ENCODE measurements around the gene PHF2. TPM values are rescaled to one million over a fixed set of nuclear protein-coding genes. Genes with fewer than 3 reads are reported as not detected.

PHF2 gene
- total and polyA plus RNA-seq, 2 experiments from 2014 or later: 4.6 to 16.5 TPM

- H3K4me1 ChIP-seq (ENCODE audit: insufficient read depth): no peaks in the 10 kb centered on the region
- no peak overlapping the region for H3K9ac ChIP-seq
- DNase-seq: no peak
- H3K36me3 ChIP-seq (ENCODE audit: low read depth): no peaks in the 10 kb centered on the region
- H3K9me3 ChIP-seq (ENCODE audit: low read depth): no peaks in the 10 kb centered on the region
- no peaks in the 10 kb centered on the region for H3K27me3 ChIP-seq (replicated peaks; ENCODE audit: insufficient read depth)
- H4K20me1 ChIP-seq (ENCODE audit: insufficient read depth): no peaks in the 10 kb centered on the region
- peaks cover 12% of the 10 kb centered on the region; the same call in 1 of the 2 replicates for H3F3A ChIP-seq (ENCODE audit: insufficient read depth)
- in situ Hi-C loops (cut with MboI): loop anchor here (25.0 kb wide), 1 partner anchor 536 kb away; no protein-coding TSS in a partner anchor
- no peak overlapping the region for H3K27ac ChIP-seq
- no peak overlapping the region for H3K4me3 ChIP-seq
- no peak overlapping the region for H2AFZ ChIP-seq
- WGBS, 2 experiments (ENCODE audit: low coverage in 1 of 2, low lambda C conversion rate in 2 of 2, missing lambda C conversion rate in 2 of 2): 87 to 95% methylated on average over 19 to 20 of the region's 23 CpGs
- no peak overlapping the region for H3K4me2 ChIP-seq (ENCODE audit: unreplicated experiment)
- H3K9me2 ChIP-seq (ENCODE audit: insufficient read depth): no peaks in the 10 kb centered on the region
- no peak for TF ChIP-seq EZH2 (IDR thresholded peaks at IDR 0.05; ENCODE audit: insufficient read depth, poor library complexity, severe bottlenecking)
- H3K79me2 ChIP-seq (ENCODE audit: insufficient read depth): no peaks in the 10 kb centered on the region
Observed at GRCh38 chr9:93676310-93677047, 100.1 kb downstream of the PHF2 start.

- no peak overlapping the region for H3K27ac ChIP-seq
- no peaks in the 10 kb centered on the region for H3K27me3 ChIP-seq (replicated peaks; ENCODE audit: insufficient read depth)
- H3K36me3 ChIP-seq (ENCODE audit: low read depth): no peaks in the 10 kb centered on the region
- no peaks in the 10 kb centered on the region for H3K9me3 ChIP-seq (ENCODE audit: low read depth)
- H3K9me2 ChIP-seq (ENCODE audit: insufficient read depth): no peaks in the 10 kb centered on the region
- in situ Hi-C loops (cut with MboI): loop anchor here (25.0 kb wide), 1 partner anchor 535 kb away; no protein-coding TSS in a partner anchor
- no peaks in the 10 kb centered on the region for H4K20me1 ChIP-seq (ENCODE audit: insufficient read depth)
- H3K4me2 ChIP-seq (ENCODE audit: unreplicated experiment): no peak overlapping the region
- H2AFZ ChIP-seq: no peak overlapping the region
- 99% methylated on average over 11 to 12 of the region's 12 CpGs for WGBS, 2 experiments (ENCODE audit: low coverage in 1 of 2, low lambda C conversion rate in 2 of 2, missing lambda C conversion rate in 2 of 2)
- no peak overlapping the region for H3K9ac ChIP-seq
- DNase-seq: no peak
- H3K4me3 ChIP-seq: no peak overlapping the region
- no peaks in the 10 kb centered on the region for H3K79me2 ChIP-seq (ENCODE audit: insufficient read depth)
- peaks cover 12% of the 10 kb centered on the region; the same call in 1 of the 2 replicates for H3F3A ChIP-seq (ENCODE audit: insufficient read depth)
- no peak for TF ChIP-seq EZH2 (IDR thresholded peaks at IDR 0.05; ENCODE audit: insufficient read depth, poor library complexity, severe bottlenecking)
- TF ChIP-seq EZH2phosphoT487 (IDR thresholded peaks at IDR 0.05; ENCODE audit: insufficient read depth, low read depth): no peak
- H3K4me1 ChIP-seq (ENCODE audit: insufficient read depth): no peaks in the 10 kb centered on the region
Observed at GRCh38 chr9:93677048-93677571, 100.7 kb downstream of the PHF2 start.

GRCh38 chr9:93677641-93678136 lies 101.3 kb downstream of the PHF2 start:
- no peak overlapping the region for H3K4me3 ChIP-seq
- H3K4me1 ChIP-seq (ENCODE audit: insufficient read depth): no peaks in the 10 kb centered on the region
- TF ChIP-seq EZH2 (IDR thresholded peaks at IDR 0.05; ENCODE audit: insufficient read depth, poor library complexity, severe bottlenecking): no peak
- TF ChIP-seq EZH2phosphoT487 (IDR thresholded peaks at IDR 0.05; ENCODE audit: insufficient read depth, low read depth): no peak
- 87 to 91% methylated on average over 16 of the region's 16 CpGs for WGBS, 2 experiments (ENCODE audit: low coverage in 1 of 2, low lambda C conversion rate in 2 of 2, missing lambda C conversion rate in 2 of 2)
- H3K9me2 ChIP-seq (ENCODE audit: insufficient read depth): no peaks in the 10 kb centered on the region
- H3K9ac ChIP-seq: no peak overlapping the region
- H3K27ac ChIP-seq: no peak overlapping the region
- no peaks in the 10 kb centered on the region for H4K20me1 ChIP-seq (ENCODE audit: insufficient read depth)
- H3K36me3 ChIP-seq (ENCODE audit: low read depth): no peaks in the 10 kb centered on the region
- H3K27me3 ChIP-seq (replicated peaks; ENCODE audit: insufficient read depth): no peaks in the 10 kb centered on the region
- no peaks in the 10 kb centered on the region for H3K9me3 ChIP-seq (ENCODE audit: low read depth)
- no peak for DNase-seq
- peaks cover 7% of the 10 kb centered on the region; the same call in 1 of the 2 replicates for H3F3A ChIP-seq (ENCODE audit: insufficient read depth)
- no peak overlapping the region for H3K4me2 ChIP-seq (ENCODE audit: unreplicated experiment)
- no peaks in the 10 kb centered on the region for H3K79me2 ChIP-seq (ENCODE audit: insufficient read depth)
- no peak overlapping the region for H2AFZ ChIP-seq
- in situ Hi-C loops (cut with MboI): loop anchor here (25.0 kb wide), 1 partner anchor 535 kb away; no protein-coding TSS in a partner anchor

GRCh38 chr9:93678199-93679019 lies 102.0 kb downstream of the PHF2 start:
- no peaks in the 10 kb centered on the region for H3K79me2 ChIP-seq (ENCODE audit: insufficient read depth)
- H3K36me3 ChIP-seq (ENCODE audit: low read depth): no peaks in the 10 kb centered on the region
- no peak overlapping the region for H3K9ac ChIP-seq
- no peak overlapping the region for H3K4me3 ChIP-seq
- peaks cover 4% of the 10 kb centered on the region; the same call in 1 of the 2 replicates for H3F3A ChIP-seq (ENCODE audit: insufficient read depth)
- H2AFZ ChIP-seq: no peak overlapping the region
- 93% methylated on average over 17 of the region's 17 CpGs for WGBS, 2 experiments (ENCODE audit: low coverage in 1 of 2, low lambda C conversion rate in 2 of 2, missing lambda C conversion rate in 2 of 2)
- no peaks in the 10 kb centered on the region for H3K9me3 ChIP-seq (ENCODE audit: low read depth)
- TF ChIP-seq EZH2phosphoT487 (IDR thresholded peaks at IDR 0.05; ENCODE audit: insufficient read depth, low read depth) (no peak), EZH2 (IDR thresholded peaks at IDR 0.05; ENCODE audit: insufficient read depth, poor library complexity, severe bottlenecking) (no peak)
- H3K4me2 ChIP-seq (ENCODE audit: unreplicated experiment): no peak overlapping the region
- no peaks in the 10 kb centered on the region for H4K20me1 ChIP-seq (ENCODE audit: insufficient read depth)
- no peak overlapping the region for H3K27ac ChIP-seq
- no peaks in the 10 kb centered on the region for H3K9me2 ChIP-seq (ENCODE audit: insufficient read depth)
- no peaks in the 10 kb centered on the region for H3K27me3 ChIP-seq (replicated peaks; ENCODE audit: insufficient read depth)
- in situ Hi-C loops (cut with MboI): loop anchor here (25.0 kb wide), 1 partner anchor 534 kb away; no protein-coding TSS in a partner anchor
- no peaks in the 10 kb centered on the region for H3K4me1 ChIP-seq (ENCODE audit: insufficient read depth)
- no peak for DNase-seq
